Kidney epithelial cell (primary cell): ENCODE results near the gene AGPAT3. TPM values are rescaled to one million over a fixed set of nuclear protein-coding genes. Genes with fewer than 3 reads are reported as not detected.

ENCODE experiments used
- DNase-seq: peaks from one replicate; pipeline ENCODE4 v3.0.0-alpha.2; 2010; ENCODE audit warnings: low read depth
- H3K27me3 ChIP-seq: 2 replicates; pipeline ENCODE4 v1.6.0; 2011; ENCODE audit warnings: low read length; ENCODE audit not compliant: control insufficient read depth, insufficient read depth
- H3K36me3 ChIP-seq: 2 replicates; pipeline ENCODE4 v1.5.1; 2011; ENCODE audit warnings: low read length; ENCODE audit not compliant: control insufficient read depth, insufficient read depth
- H3K4me3 ChIP-seq: 2 replicates; pipeline ENCODE4 v1.5.1; 2011; ENCODE audit warnings: low read depth, mild to moderate bottlenecking, control low read depth, low read length
- CTCF ChIP-seq: IDR thresholded peaks from 2 replicates; pipeline ENCODE4 v1.5.1; 2011; ENCODE audit warnings: mild to moderate bottlenecking, moderate library complexity, low read length, control low read depth, inconsistent platforms; ENCODE audit not compliant: insufficient read depth, poor library complexity, severe bottlenecking
- total RNA-seq: library from RNA; depleted of rRNA; stranded (reverse); fragments of >200 nt; gene quantifications from 2 replicates; pipeline ENCODE4 v1.2.3, GENCODE V29; 2015

The AGPAT3 gene
- total RNA-seq, 1 donor from 2014 or later = 62.3 TPM

GRCh38 chr21:43884861-43885417 lies 19.9 kb downstream of the AGPAT3 start:
- no peak for TF ChIP-seq CTCF
- no peaks in the 10 kb centered on the region for H3K36me3 ChIP-seq
- no peak for DNase-seq
- H3K4me3 ChIP-seq = no peak overlapping the region
- H3K27me3 ChIP-seq = no peaks in the 10 kb centered on the region

- no peak for DNase-seq
- no peaks in the 10 kb centered on the region for H3K27me3 ChIP-seq
- TF ChIP-seq CTCF = no peak
- H3K4me3 ChIP-seq = no peak overlapping the region
- no peaks in the 10 kb centered on the region for H3K36me3 ChIP-seq
Observed at GRCh38 chr21:43885721-43886120, 20.7 kb downstream of the AGPAT3 start.

- no peak for DNase-seq
- H3K4me3 ChIP-seq = no peak overlapping the region
Observed at GRCh38 chr21:43886565-43886964, 21.5 kb downstream of the AGPAT3 start.

GRCh38 chr21:43889069-43889468 lies 24.0 kb downstream of the AGPAT3 start:
- Histone ChIP-seq H3K27me3 (no peaks in the 10 kb centered on the region), H3K36me3 (no peaks in the 10 kb centered on the region), H3K4me3 (no peak overlapping the region)
- no peak for DNase-seq
- no peak for TF ChIP-seq CTCF

More at GRCh38 chr21:43886565-43886964, 21.5 kb downstream of the AGPAT3 start:
- Histone ChIP-seq H3K36me3 (no peaks in the 10 kb centered on the region), H3K27me3 (no peaks in the 10 kb centered on the region)
- TF ChIP-seq CTCF = no peak

- no peak for TF ChIP-seq CTCF
- H3K36me3 ChIP-seq = no peaks in the 10 kb centered on the region
- no peak overlapping the region for H3K4me3 ChIP-seq
- no peak for DNase-seq
- no peaks in the 10 kb centered on the region for H3K27me3 ChIP-seq
Observed at GRCh38 chr21:43890042-43890441, 25.0 kb downstream of the AGPAT3 start.

- no peak overlapping the region for H3K4me3 ChIP-seq
- DNase-seq = no peak
- no peak for TF ChIP-seq CTCF
- H3K27me3 ChIP-seq = no peaks in the 10 kb centered on the region
- no peaks in the 10 kb centered on the region for H3K36me3 ChIP-seq
Observed at GRCh38 chr21:43892334-43892733, 27.3 kb downstream of the AGPAT3 start.
